ENCODE measurements around the gene ATP5F1D.
"Not testable (repeated sequence)": the region's sequence is repeated elsewhere in the genome, so short reads cannot be mapped to it uniquely, and the experiment has no call there.

ATP5F1D gene

GRCh38 chr19:1241417-1242095, at the start of gene ATP5F1D:
ATP5F1D (plus strand) TSS chr19:1241751; CDS start chr19:1241851, 100 bp downstream.
- DNase-seq, result peak; percentile 74 to 83 (median 80)

DNA sequence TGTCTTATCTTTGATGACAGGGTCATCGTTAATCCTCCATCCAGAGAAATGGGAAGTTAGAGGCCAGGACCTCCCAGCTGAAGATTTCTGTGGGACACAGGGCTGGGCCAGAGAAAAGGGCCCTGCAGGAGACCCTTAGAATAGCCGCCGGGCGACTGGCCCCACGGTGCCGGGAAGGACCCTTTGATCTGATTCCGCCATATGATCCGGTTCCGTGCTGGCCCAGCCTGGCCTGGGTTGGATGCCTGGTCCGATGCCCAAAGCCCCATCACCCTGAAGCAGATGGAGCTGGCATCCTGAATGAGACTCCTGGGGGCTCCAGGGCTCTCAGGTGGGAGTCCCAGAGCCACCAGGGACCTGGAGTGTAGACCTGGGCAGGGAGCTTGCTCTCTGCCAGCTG, 42.0 kb upstream of the ATP5F1D start:
- no peak for DNase-seq

- DNase-seq, result not testable (repeated sequence)
These were observed 40.9 kb upstream of the ATP5F1D start for GRCh38 chr19:1200614-1201013.

GRCh38 chr19:1205114-1206099, 36.1 kb upstream of the ATP5F1D start, which contains the start of gene STK11:
STK11 (plus strand) TSS chr19:1205778; CDS start chr19:1206914, 1,136 bp downstream.
- DNase-seq, result peak; percentile 98 to 99 (median 99)

GRCh38 chr19:1206150-1206863, 35.2 kb upstream of the ATP5F1D start:
- no peak for DNase-seq

DNA sequence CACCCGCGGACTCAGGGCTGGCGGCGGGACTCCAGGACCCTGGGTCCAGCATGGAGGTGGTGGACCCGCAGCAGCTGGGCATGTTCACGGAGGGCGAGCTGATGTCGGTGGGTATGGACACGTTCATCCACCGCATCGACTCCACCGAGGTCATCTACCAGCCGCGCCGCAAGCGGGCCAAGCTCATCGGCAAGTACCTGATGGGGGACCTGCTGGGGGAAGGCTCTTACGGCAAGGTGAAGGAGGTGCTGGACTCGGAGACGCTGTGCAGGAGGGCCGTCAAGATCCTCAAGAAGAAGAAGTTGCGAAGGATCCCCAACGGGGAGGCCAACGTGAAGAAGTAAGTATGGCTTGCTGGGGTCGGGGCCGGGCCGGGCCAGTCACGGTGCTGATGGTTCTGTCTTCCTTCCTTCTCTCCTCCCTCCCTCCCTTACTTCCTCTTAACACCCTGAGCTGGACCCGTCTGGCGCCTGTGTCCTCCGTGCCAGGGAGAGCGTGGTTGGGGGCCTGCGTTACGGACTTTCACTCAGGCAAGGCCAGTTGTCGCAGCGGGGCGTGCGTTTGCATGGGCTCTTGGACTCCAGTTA, 34.6 kb upstream of the ATP5F1D start:
- DNase-seq, result no peak

GRCh38 chr19:1208830-1209229, 32.7 kb upstream of the ATP5F1D start:
- DNase-seq, result not testable (repeated sequence)

GRCh38 chr19:1210227-1210538, 31.4 kb upstream of the ATP5F1D start:
- no peak for DNase-seq

DNA sequence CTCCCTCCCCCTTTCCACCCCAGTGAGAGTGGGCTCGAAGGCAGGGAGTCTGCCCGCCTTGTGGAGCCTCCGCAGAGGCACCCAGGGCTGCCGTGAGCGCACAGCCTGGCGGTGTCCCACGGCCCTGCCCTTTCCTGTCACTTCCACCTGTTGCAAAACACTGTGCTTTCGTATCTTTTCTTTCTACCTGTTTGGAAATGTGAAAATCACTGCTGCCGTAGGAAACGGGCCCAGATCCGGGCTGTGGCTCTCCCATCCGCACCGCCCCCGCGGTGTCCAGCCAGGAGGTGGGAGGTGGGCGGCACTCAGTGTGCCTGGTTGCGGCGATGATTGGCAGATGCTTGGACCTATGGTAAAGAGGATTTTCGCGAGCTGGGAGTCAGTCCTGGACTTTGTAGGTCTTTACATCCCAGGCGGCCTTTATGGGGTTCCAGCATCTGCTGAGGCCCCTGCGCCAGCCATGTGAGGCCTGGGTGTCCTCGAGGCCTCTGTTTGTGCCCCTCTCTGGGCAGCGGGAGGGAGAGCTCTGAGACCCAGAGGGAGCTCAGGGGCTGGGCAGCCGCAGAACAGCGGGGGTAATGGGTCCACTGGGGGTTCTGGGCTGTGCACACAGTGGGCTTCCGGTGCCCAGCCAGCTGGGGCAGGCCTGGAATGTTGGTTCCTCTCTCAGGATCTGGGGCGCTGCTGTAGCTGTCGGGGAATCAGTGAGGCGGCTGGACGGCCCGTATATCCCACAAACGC, 29.9 kb upstream of the ATP5F1D start:
- DNase-seq, result no peak

GRCh38 chr19:1213391-1214286, 27.9 kb upstream of the ATP5F1D start:
- peak in 1 of 4 experiments; percentile 38 for DNase-seq

DNA sequence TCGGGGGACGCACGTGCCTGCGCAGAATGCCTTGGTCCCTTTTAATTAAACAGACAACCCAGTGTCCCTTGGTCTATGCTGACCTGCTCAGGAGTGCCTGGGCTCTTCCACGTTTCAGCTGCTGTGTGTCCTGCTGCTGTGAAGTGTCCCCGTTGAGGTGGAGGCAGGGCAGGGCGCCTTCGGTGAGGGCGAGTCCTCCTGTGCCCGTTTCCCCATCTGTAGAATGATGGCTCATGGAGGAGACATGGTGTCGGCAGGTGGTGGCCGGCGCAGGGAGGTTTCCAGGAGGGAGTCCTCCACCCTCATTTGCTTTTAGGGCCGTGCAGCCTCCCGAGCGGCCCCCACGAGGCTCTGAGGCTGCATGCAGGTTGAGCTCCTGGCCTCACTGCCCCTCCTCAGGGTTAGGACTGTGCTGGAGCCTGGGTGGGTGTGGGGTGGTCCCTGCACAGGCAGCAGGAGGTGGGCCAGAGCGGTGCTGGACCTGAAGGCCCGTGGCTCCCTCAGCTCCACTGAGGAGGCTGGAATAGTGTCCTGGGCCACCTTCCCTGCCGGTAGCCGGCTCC, 27.2 kb upstream of the ATP5F1D start:
- no peak for DNase-seq

- DNase-seq, result no peak
These were observed 26.5 kb upstream of the ATP5F1D start for GRCh38 chr19:1214862-1215731.

GRCh38 chr19:1216756-1217155, 24.8 kb upstream of the ATP5F1D start:
- DNase-seq, result no peak

DNA sequence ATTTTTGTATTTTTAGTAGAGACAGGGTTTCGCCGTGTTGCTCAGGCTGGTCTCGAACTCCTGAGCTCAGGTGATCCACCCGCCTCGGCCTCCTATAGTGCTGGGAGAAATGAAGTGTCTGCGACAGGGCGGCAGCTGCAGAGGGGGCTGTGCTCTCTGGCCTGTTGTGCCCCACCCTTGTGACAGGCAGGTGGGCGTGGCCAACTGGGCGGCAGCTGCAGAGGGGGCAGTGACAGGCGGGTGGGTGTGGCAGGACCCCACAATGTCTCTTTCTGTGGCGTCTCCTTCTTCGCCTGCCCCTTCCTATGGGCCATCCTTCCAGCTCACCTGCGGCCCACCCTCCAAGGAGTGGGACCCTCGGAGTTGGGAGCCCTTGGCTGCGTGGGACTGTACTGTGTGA, 24.2 kb upstream of the ATP5F1D start:
- DNase-seq, result no peak

- DNase-seq, result no peak
These were observed 22.6 kb upstream of the ATP5F1D start for GRCh38 chr19:1218751-1219567.

- no peak for DNase-seq
These were observed 21.6 kb upstream of the ATP5F1D start for GRCh38 chr19:1219786-1220476.

DNA sequence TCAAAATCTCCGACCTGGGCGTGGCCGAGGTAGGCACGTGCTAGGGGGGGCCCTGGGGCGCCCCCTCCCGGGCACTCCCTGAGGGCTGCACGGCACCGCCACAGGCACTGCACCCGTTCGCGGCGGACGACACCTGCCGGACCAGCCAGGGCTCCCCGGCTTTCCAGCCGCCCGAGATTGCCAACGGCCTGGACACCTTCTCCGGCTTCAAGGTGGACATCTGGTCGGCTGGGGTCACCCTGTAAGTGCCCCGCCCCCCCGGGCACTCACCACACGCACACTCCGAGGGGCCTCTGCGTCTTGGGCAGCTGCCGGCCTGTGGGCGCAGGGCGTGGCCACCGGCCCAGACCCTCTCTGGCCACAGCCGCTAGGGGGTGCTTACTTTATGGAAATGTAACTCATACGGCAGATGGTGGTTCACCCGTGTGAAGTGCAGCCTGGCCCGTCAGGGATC, 21.0 kb upstream of the ATP5F1D start:
- DNase-seq, result no peak
